GM12872 (cell line): ENCODE data around the gene SPAG5.
A peak's percentile ranks its signal among the peaks of the same experiment; 100 is the strongest.

Experiments used
- CTCF ChIP-seq: IDR thresholded peaks from 3 replicates; pipeline ENCODE4 v1.5.1; 2011; ENCODE audit warnings: low read depth, mild to moderate bottlenecking, low read length, moderate library complexity; ENCODE audit not compliant: insufficient read depth

The SPAG5 gene

GRCh38 chr17:28598799-28599310, at the start of gene SPAG5:
Gene SPAG5 (minus strand): TSS chr17:28599025. CDS start chr17:28598946, 79 bp downstream.
- TF ChIP-seq CTCF, result no peak

- TF ChIP-seq CTCF, result no peak
Observed at GRCh38 chr17:28646039-28646754, 47.4 kb upstream of the SPAG5 start.

- TF ChIP-seq CTCF, result no peak
Observed at GRCh38 chr17:28645576-28645939, 46.7 kb upstream of the SPAG5 start.

GRCh38 chr17:28644787-28645575, 46.2 kb upstream of the SPAG5 start, which contains the start of gene BLTP2:
Gene BLTP2 (minus strand): TSS chr17:28645158. CDS start chr17:28645056, 102 bp downstream.
- no peak for TF ChIP-seq CTCF

- TF ChIP-seq CTCF, result peak; percentile 76
Observed at GRCh38 chr17:28643983-28644786, 45.4 kb upstream of the SPAG5 start.

- no peak for TF ChIP-seq CTCF
Observed at GRCh38 chr17:28641579-28641978, 42.8 kb upstream of the SPAG5 start.

GRCh38 chr17:28635506-28635905, 36.7 kb upstream of the SPAG5 start:
- no peak for TF ChIP-seq CTCF
